Hippocampal formation (tissue), 2 donors: ENCODE data around the gene AHDC1.

Source experiments
- DNase-seq, 2 donors: peaks; one replicate each; lab custom pipeline; 2025; lab: John Stamatoyannopoulos, UW

AHDC1 gene

GRCh38 chr1:27576806-27577227 lies 27.1 kb downstream of the AHDC1 start:
- no peak for DNase-seq

- peak; percentile 31 to 52 for DNase-seq
Observed at GRCh38 chr1:27575840-27576331, 28.1 kb downstream of the AHDC1 start.

- DNase-seq: peak in 1 of 2 donors; percentile 52
Observed at GRCh38 chr1:27574871-27575831, 28.8 kb downstream of the AHDC1 start.

- no peak for DNase-seq
Observed at GRCh38 chr1:27574001-27574781, 29.8 kb downstream of the AHDC1 start.

GRCh38 chr1:27572679-27573426 lies 31.1 kb downstream of the AHDC1 start:
- no peak for DNase-seq

GRCh38 chr1:27572019-27572678 lies 31.8 kb downstream of the AHDC1 start:
- no peak for DNase-seq

GRCh38 chr1:27571439-27572018 lies 32.4 kb downstream of the AHDC1 start:
- DNase-seq: no peak

GRCh38 chr1:27570784-27571183 lies 33.2 kb downstream of the AHDC1 start:
- no peak for DNase-seq

- DNase-seq: no peak
Observed at GRCh38 chr1:27570356-27570755, 33.6 kb downstream of the AHDC1 start.

GRCh38 chr1:27569506-27570291 lies 34.2 kb downstream of the AHDC1 start:
- no peak for DNase-seq

- DNase-seq: no peak
Observed at GRCh38 chr1:27569088-27569460, 34.9 kb downstream of the AHDC1 start.

GRCh38 chr1:27568300-27569087 lies 35.5 kb downstream of the AHDC1 start:
- DNase-seq: peak; percentile 29 to 68

- no peak for DNase-seq
Observed at GRCh38 chr1:27567971-27568299, 36.0 kb downstream of the AHDC1 start.

- no peak for DNase-seq
Observed at GRCh38 chr1:27567146-27567526, 36.8 kb downstream of the AHDC1 start.

- DNase-seq: no peak
Observed at GRCh38 chr1:27566462-27567145, 37.3 kb downstream of the AHDC1 start.

GRCh38 chr1:27564710-27565649 lies 39.0 kb downstream of the AHDC1 start:
- DNase-seq: no peak

GRCh38 chr1:27563591-27564471 lies 40.1 kb downstream of the AHDC1 start:
- DNase-seq: no peak
